Muscle of leg (tissue), 11 donors: ENCODE results near the gene KCNK4. TPM values are rescaled to one million over a fixed set of nuclear protein-coding genes. Genes with fewer than 3 reads are reported as not detected.

Experiments
- DNase-seq: peaks from one replicate; pipeline ENCODE4 v3.0.0; 2013
- H3K27ac ChIP-seq: one replicate; pipeline ENCODE4 v1.5.1; 2013; ENCODE audit warnings: mild to moderate bottlenecking, low read length, control low read depth
- H3K27me3 ChIP-seq: one replicate; pipeline ENCODE4 v1.6.1; 2013; ENCODE audit warnings: low read length; ENCODE audit not compliant: control insufficient read depth, insufficient read depth
- H3K36me3 ChIP-seq: one replicate; pipeline ENCODE4 v1.6.1; 2013; ENCODE audit warnings: low read length; ENCODE audit not compliant: control insufficient read depth, insufficient read depth
- H3K4me1 ChIP-seq: one replicate; pipeline ENCODE4 v1.6.1; 2013; ENCODE audit warnings: low read length; ENCODE audit not compliant: control insufficient read depth, insufficient read depth
- H3K4me3 ChIP-seq: one replicate; pipeline ENCODE4 v1.5.1; 2013; ENCODE audit warnings: low read length, control low read depth
- H3K9me3 ChIP-seq: replicated peaks from 2 replicates; pipeline ENCODE4 v1.6.1; 2013; ENCODE audit warnings: low read depth, low read length; ENCODE audit not compliant: control insufficient read depth
- WGBS: methylation state at CpG from one replicate; pipeline ENCODE4 v1.1.5; 2013; ENCODE audit warnings: missing lambda C conversion rate; ENCODE audit not compliant: insufficient coverage; 5-methylcytosine and 5-hydroxymethylcytosine counted together
- polyA plus RNA-seq, 8 donors: library from polyadenylated mRNA; unstranded; fragments of 120-200 nt; gene quantifications; one replicate each; pipeline versions ENCODE4 v1.2.1 to v1.2.3, GENCODE V29; 2013; ENCODE audit warnings: inconsistent platforms in 1 of 8, low replicate concordance in 1 of 8; ENCODE audit not compliant: insufficient read length in 8 of 8, insufficient read depth in 1 of 8
- total RNA-seq: library from RNA; stranded (reverse); fragments of 120-200 nt; gene quantifications from one replicate; pipeline ENCODE4 v1.2.4, GENCODE V29; 2013

The KCNK4 gene
- total and polyA plus RNA-seq, 9 donors: 0.08 to 0.13 TPM; not detected in 7

DNA sequence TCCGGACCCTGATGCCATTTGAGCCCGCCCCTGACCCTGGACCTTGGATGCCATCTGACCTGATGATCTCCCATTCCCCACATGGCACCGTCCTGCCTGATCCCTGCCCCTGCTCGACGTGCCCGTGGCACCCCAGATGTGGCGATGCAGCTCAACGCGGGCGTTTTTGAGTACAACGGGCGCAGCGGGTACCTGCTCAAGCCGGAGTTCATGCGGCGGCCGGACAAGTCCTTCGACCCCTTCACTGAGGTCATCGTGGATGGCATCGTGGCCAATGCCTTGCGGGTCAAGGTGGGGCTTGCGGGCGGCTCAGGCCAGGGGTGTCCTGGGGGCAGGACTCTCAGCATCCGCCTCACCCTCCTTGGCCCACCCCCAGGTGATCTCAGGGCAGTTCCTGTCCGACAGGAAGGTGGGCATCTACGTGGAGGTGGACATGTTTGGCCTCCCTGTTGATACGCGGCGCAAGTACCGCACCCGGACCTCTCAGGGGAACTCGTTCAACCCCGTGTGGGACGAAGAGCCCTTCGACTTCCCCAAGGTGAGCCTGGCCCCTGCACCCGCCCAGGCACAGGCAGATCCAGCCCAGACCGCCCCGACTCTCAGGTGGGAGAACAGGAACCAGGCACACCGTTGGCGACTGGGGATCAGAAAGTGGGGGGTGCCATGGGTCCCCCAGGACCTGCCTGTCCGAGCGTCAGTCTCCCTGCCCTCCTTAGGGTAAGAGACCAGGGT is 28.7 kb upstream of the KCNK4 start:
- DNase-seq: no peak
- H3K36me3 ChIP-seq: peaks cover 82% of the 10 kb centered on the region
- H3K27ac ChIP-seq: no peak overlapping the region
- peaks cover 4% of the 10 kb centered on the region for H3K4me1 ChIP-seq
- H3K27me3 ChIP-seq: no peaks in the 10 kb centered on the region
- H3K4me3 ChIP-seq: no peak overlapping the region
- no peaks in the 10 kb centered on the region for H3K9me3 ChIP-seq
- 91% methylated on average over 40 of the region's 42 CpGs for WGBS

DNA sequence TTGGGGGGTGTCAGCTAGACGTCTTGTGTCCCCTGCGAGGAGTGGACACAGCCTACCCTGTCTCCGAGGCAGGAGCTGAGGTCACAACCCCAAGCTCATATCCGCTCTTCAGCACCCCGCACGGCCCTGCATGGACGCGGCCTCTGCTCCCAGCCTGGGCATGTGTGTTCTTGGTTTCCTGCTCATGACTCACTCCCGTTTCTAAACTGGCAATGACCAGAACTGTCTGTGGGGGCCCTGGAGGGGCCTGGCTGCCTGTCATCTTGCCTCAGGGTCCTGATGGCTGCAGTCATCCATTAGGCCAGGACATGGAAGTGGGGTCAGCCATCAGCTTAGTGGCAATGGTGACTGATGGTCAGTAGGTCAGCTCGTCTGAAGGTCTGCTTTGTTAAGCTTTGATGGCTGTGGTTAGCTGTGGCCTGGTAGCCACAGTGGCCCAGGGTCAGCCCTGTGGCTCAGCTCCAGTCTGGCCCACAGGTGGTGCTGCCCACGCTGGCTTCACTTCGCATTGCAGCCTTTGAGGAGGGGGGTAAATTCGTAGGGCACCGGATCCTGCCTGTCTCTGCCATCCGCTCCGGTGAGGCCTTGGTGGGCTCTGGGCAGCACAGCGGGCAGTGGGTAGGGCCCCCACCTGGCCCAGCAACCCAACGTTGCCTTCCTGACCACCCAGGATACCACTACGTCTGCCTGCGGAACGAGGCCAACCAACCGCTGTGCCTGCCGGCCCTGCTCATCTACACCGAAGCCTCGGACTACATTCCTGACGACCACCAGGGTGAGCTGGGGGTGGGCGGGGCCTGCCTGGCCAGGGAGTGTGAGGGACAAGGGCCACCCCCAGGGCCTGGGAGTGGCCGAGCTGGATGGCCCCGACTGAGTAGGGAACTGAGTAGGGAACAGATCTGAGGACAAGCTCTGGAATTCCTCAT is 27.8 kb upstream of the KCNK4 start:
- Histone ChIP-seq H3K4me3 (no peak overlapping the region), H3K27me3 (no peaks in the 10 kb centered on the region), H3K36me3 (peaks cover 79% of the 10 kb centered on the region), H3K4me1 (peaks cover 13% of the 10 kb centered on the region), H3K27ac (no peak overlapping the region), H3K9me3 (no peaks in the 10 kb centered on the region)
- no peak for DNase-seq
- WGBS: 61% methylated on average over 18 of the region's 29 CpGs

DNA sequence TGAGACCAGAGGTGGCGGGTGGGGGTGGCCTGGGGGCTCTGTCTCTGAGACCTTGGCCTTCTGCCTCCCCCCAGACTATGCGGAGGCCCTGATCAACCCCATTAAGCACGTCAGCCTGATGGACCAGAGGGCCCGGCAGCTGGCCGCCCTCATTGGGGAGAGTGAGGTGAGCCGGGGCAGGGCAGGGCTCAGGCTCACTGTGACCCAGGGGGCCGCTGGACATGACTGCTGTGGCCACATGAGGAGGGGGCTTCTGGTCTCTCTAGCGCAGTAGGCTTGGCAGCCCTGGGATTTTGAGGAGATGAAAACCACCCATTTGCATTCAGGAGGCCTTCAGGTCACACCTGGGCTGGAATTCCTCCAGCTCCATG is 27.2 kb upstream of the KCNK4 start:
- Histone ChIP-seq H3K9me3 (no peaks in the 10 kb centered on the region), H3K36me3 (peaks cover 72% of the 10 kb centered on the region), H3K4me3 (no peak overlapping the region), H3K27me3 (no peaks in the 10 kb centered on the region), H3K27ac (no peak overlapping the region), H3K4me1 (peaks cover 19% of the 10 kb centered on the region)
- WGBS: 88% methylated on average over 5 of the region's 8 CpGs
- DNase-seq: no peak

DNA sequence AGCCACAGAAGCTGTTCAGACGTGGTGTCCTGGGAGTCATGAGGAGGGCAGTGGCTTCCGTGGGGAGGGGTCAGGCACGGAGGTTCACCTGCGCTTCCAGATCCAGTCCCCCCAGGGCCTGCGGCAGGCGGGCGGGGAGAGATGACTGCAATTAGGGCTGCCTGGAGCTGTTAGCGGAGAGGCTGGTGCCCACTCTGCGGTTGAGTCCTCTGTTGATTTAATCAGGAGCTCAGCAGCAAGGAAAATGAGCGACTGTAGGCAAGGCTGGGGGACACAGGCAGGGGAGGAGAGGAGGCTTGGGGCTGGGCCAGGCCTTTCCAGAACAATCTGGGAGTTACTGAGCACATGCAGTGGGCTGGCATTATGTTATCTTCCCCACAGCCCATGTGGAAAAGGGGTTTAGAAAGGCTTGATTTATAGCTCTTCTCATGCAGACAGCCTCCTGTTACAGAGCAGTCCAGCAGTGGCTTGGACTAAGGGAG is 26.7 kb upstream of the KCNK4 start:
- Histone ChIP-seq H3K27me3 (no peaks in the 10 kb centered on the region), H3K4me3 (no peak overlapping the region), H3K9me3 (no peaks in the 10 kb centered on the region), H3K36me3 (peaks cover 68% of the 10 kb centered on the region), H3K4me1 (peaks cover 23% of the 10 kb centered on the region), H3K27ac (no peak overlapping the region)
- WGBS: 74% methylated on average over 9 of the region's 10 CpGs
- DNase-seq: no peak

DNA sequence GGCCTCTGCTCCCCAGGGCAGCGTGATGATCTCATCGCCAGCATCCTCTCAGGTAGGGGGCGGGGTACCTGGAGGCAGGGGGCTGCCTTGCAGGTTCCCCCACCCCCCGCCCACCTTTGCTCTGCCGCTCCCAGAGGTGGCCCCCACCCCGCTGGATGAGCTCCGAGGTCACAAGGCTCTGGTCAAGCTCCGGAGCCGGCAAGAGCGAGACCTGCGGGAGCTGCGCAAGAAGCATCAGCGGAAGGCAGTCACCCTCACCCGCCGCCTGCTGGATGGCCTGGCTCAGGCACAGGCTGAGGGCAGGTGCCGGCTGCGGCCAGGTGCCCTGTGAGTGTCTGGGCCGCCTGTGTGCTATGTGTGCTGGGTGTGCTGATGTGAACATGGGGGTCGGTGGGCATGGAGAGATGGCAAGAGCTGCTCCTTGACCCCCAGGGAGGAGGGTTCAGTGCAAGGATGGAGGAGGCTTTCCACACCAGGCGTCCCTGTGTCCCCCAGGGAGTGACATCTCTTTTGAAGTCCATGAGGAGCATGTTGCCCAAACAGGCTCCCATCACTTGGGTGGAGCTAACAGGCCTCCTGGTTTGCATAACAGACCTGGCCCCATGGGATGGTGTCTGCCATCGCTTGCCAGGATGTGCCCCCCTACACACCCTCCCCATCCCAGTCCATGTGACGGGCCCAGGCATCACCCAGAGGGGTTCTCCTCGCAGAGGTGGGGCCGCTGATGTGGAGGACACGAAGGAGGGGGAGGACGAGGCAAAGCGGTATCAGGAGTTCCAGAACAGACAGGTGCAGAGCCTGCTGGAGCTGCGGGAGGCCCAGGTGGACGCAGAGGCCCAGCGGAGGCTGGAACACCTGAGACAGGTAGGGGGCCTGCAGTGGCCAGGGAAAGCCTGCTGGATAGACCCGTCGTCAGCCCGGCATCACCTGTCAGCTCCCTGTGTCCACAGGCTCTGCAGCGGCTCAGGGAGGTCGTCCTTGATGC is 25.6 kb upstream of the KCNK4 start:
- Histone ChIP-seq H3K36me3 (peaks cover 58% of the 10 kb centered on the region), H3K9me3 (no peaks in the 10 kb centered on the region), H3K27me3 (no peaks in the 10 kb centered on the region), H3K4me1 (peaks cover 23% of the 10 kb centered on the region), H3K27ac (no peak overlapping the region), H3K4me3 (no peak overlapping the region)
- DNase-seq: no peak
- 88% methylated on average over 33 of the region's 35 CpGs for WGBS

DNA sequence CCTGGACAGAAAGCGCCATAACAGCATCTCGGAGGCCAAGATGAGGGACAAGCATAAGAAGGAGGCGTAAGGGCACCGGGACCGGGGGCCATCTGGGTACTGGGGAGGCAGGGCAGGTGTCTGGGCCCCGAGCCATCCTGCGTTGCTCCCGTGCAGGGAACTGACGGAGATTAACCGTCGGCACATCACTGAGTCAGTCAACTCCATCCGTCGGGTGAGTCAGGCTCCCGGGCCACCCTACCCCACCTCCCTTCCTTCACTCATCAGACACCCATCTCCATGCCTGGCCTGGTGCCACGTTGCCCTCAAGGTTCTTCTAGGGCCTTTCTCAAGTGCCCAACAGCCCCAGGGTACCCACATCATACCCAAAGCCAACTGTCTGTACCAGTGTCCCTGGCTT is 24.8 kb upstream of the KCNK4 start:
- WGBS: 77% methylated on average over 13 of the region's 15 CpGs
- no peak for DNase-seq

DNA sequence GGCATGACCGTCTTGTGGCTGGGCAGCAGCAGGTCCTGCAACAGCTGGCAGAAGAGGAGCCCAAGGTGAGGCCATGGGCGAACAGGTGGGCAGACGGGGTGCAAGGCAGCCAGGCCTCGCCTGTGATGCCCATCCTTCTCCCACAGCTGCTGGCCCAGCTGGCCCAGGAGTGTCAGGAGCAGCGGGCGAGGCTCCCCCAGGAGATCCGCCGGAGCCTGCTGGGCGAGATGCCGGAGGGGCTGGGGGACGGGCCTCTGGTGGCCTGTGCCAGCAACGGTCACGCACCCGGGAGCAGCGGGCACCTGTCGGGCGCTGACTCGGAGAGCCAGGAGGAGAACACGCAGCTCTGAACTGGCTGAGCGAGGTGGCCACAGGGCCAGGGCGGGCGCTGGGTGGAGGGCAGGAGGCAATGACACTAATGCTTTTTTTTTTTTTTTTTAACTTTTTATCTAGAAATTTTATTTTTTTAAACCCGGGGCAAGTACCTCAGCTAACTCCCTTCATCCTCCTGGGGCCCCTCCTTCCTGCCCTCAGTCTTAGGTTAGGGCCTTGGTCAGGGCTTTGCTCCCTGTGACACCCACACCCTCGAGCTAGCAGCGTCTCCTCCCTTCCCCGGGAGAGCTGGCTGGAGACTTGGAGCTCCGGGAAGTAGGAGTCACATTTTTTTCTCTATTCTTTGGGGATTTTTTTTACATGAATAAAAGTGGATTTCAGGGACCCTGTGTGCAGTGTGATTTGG is 23.7 kb upstream of the KCNK4 start:
- 83% methylated on average over 14 of the region's 27 CpGs for WGBS
- Histone ChIP-seq H3K9me3 (no peaks in the 10 kb centered on the region), H3K27me3 (no peaks in the 10 kb centered on the region), H3K4me1 (peaks cover 34% of the 10 kb centered on the region), H3K4me3 (no peak overlapping the region), H3K36me3 (peaks cover 45% of the 10 kb centered on the region), H3K27ac (peak overlapping the region; percentile 13)
- no peak for DNase-seq

More for the DNA sequence above, 24.8 kb upstream of the KCNK4 start:
- peaks cover 25% of the 10 kb centered on the region for H3K4me1 ChIP-seq
- H3K27ac ChIP-seq: no peak overlapping the region
- H3K36me3 ChIP-seq: peaks cover 52% of the 10 kb centered on the region
- no peaks in the 10 kb centered on the region for H3K9me3 ChIP-seq
- no peak overlapping the region for H3K4me3 ChIP-seq
- H3K27me3 ChIP-seq: no peaks in the 10 kb centered on the region

DNA sequence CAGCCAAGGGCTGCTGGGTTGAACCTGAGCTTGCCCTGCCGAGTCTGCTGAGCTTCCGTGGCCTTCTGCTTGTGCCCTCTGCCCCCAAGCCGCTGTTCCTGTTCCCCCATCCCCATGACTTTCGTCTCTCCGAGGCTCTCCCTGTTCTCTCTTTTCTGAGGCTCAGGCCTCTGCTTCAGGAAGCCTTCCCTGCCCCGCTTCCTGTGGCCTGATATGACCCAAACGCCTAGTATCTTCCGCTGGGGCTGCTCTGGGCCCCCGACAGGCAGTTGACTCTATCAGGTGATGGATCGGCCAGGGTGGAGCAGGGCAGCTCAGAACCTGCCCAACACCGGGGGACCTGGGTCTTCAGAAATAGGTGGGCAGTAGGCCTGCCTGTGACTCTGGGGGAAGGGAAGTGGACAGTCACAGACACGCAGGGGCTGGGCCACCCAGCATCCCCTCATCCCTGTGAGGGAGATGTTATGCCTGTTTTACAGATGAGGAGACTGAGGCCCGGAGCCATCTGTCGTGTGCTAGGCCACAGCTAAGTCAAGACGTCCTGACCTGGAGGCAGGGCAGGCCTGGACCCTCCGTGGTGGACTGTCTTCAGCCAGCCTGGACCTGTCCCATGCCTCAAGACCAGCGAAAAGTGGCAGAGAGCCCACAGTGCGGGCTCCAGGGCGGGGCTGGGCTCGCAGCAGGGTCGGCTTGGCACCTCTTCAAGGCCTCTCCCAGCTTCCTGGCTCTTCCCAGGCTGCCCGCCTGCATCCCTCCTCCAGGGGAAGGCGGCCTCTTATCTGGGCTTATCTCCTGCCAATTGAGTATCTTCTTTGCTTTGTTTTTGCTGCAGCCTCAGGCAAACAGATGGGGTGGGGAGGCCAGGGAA is 22.8 kb upstream of the KCNK4 start:
- WGBS: 64% methylated on average over 20 of the region's 23 CpGs
- H3K4me3 ChIP-seq: peak overlapping the region; percentile 80
- DNase-seq: peak; percentile 59
- no peaks in the 10 kb centered on the region for H3K27me3 ChIP-seq
- H3K9me3 ChIP-seq: no peaks in the 10 kb centered on the region
- peaks cover 38% of the 10 kb centered on the region for H3K36me3 ChIP-seq
- peak overlapping the region; percentile 100 for H3K27ac ChIP-seq
- peaks cover 37% of the 10 kb centered on the region for H3K4me1 ChIP-seq
